ENCODE measurements around the gene NUP205. TPM values are rescaled to one million over a fixed set of nuclear protein-coding genes. Genes with fewer than 3 reads are reported as not detected.
"Not testable (repeated sequence)": the region's sequence is repeated elsewhere in the genome, so short reads cannot be mapped to it uniquely, and the experiment has no call there.

NUP205 gene
- total RNA-seq, 1 donor from 2014 or later: 14.5 TPM

DNA sequence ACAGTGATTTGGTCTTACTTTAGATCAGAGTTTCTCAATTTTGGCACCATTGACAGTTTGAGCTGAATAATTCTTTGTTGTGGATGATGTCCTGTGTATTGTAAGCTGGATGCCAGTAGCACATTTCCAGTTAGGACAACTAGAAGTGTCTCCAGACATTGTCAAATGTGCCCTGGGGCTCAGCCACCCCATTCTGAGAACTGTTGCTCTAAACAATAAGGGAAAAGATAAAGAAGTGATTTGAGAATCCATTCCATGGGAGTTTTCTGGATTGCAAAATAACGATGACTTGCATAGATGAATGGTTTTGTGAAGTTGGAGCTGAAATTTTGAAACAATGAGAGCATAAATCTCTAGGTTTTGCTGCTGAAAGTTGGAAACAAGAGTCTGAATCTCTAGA lies 44.6 kb downstream of the NUP205 start:
- ATAC-seq: no peak
- intact Hi-C loops (cut with DNase I): no loop called here
- DNase-seq (ENCODE audit: missing footprints): no peak

GRCh38 chr7:135616136-135616535 lies 58.4 kb downstream of the NUP205 start:
- DNase-seq (ENCODE audit: missing footprints): no peak
- intact Hi-C loops (cut with DNase I): no loop called here
- ATAC-seq: no peak

DNA sequence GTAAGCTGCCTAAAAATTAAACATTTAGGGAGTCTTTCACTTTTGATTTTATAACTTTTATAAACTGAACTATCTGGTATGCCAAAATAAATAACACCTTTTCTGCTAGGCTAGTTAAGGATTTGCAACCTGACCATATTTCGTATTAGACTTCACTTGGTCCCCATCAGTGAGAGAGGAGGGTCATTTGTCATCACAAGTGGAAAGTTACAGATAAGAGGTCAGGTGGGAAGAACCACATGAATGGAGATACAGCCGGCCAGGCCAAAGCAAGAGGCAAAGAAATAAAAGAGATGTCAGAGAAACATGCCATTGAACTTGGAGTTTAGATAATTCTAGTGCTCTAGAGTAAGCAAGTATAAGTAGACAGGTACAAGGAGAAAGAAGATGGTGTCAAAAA lies 60.1 kb downstream of the NUP205 start:
- no peak for ATAC-seq
- no peak for DNase-seq (ENCODE audit: missing footprints)
- intact Hi-C loops (cut with DNase I): no loop called here

DNA sequence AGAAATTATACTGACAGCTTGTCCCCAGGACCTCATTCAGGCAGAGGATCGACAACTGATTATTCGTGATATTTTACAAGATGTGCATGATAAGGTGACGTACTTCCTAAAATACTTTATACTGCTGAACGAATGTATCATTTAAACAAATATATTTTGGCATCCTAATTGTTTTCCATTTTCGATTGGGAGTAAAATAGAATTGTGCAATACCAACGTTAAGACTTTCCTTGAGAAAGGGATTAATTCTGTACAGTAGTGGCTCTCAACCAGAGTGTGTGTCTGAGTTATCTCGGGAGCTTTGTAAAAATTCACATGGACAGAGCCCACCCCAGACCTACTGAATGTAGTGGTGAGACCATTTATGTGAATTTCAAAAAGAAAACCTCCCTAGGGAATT lies 60.8 kb downstream of the NUP205 start:
- ATAC-seq (no peak), DNase-seq (ENCODE audit: missing footprints) (no peak)
- intact Hi-C loops (cut with DNase I): no loop called here

DNA sequence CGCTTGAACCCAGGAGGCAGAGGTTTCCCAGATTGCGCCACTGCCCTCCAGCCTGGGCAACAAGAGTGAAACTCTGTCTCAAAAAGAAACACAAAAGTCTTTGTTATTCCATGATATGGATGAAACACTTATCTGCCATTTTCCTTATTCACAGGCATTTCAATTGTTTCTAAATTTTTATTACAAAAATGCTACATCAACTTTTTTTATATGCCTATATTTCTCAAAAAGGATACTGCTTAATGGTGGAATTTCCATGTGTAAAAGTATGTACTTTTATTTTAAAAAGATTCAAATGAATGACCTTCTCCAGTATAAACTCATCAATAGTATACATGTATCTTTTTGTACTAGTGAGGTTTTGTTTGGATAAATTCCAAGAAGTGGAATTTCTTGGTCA lies 62.7 kb downstream of the NUP205 start:
- no peak for DNase-seq (ENCODE audit: missing footprints)
- ATAC-seq: no peak
- intact Hi-C loops (cut with DNase I): no loop called here

DNA sequence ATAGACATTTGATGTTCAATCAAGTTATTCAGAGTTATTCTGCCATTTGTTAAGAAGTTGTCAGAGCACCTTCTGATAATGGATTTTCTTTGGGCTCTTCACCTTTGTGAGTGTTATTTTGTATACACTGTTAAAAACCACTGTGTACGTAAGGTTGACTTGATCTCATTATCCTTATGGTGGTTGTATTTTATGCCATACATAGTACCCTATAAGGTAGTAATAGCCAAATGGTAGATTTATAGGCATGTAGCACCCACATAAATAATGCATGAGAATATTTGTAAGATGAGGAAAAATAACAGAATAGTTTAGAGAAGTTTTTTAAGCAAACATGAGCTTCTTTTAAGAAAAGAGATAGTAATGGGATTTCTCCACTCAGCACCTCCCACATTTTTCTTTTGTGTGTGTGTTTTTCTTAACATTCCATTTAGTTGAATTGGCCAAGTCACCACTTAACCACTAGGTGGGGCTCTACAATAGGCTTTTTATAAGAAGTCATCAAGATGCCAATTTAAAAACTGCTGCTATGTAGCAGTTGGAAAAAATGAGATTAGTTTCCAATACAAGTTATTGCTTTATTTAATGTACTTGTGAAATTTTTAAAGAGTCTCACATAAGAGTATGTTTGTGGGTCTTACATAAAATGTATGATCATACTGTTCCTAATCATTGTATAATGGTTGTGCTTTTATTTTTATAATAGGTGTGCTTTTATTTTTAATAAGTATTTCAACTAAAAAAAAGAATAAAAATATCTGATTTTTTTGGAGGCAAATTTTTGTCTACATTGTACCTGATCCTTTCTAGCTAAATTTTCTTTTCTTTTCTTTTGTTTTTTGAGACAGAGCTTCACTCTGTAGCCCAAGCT lies 63.5 kb downstream of the NUP205 start:
- DNase-seq (ENCODE audit: missing footprints): no peak
- no peak for ATAC-seq
- intact Hi-C loops (cut with DNase I): no loop called here

DNA sequence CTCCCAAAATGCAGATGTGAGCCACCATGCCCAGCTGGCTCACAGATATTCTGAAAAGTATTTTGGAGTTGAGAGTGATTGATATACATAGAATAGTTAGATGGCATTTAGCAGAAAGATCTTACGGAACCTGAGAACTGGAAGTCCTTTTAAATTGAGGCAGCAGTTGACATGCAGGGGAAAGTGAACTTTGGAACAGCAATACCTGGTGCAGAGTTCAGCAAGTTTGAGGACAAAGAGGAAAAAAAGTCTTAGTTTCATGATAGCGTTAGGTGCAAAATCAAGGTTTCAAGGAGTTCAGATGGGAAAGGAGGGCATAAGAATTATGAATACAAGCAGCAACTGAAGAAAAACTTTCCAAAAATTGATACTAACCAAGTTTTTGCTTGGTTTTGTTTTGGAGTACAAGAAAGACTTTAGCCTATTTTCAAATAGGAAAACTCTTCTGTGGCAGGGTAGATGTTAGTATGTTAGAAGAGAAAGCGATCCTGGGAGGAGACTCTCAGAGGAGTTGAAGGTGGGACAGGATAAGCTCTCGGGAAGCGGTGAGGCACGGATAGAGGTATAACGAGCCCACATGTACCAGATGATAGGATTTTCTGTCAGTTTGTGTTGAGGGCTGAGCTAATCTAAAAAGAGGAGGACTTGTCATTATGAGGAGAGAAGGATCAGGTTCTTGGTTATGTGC lies 76.6 kb downstream of the NUP205 start:
- ATAC-seq (no peak), DNase-seq (ENCODE audit: missing footprints) (no peak)
- intact Hi-C loops (cut with DNase I): no loop called here

DNA sequence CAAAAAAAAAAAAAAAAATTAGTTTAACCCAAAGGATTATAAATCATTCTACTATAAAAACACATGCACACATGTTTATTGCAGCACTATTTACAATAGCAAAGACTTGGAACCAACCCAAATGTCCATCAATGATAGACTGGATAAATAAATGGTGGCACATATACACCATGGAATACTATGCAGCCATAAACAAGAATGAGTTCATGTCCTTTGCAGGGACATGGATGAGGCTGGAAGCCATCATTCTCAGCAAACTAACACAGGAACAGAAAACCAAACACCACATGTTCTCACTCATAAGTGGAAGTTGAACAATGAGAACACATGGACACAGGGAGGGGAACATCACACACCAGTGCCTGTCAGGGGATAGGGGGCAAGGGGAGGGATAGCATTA lies 82.0 kb downstream of the NUP205 start:
- ATAC-seq; intact Hi-C loops (cut with DNase I); DNase-seq (ENCODE audit: missing footprints): not testable (repeated sequence)

- DNase-seq (ENCODE audit: missing footprints): no peak
- no peak for ATAC-seq
- intact Hi-C loops (cut with DNase I): no loop called here
Observed at GRCh38 chr7:135644154-135644553, 86.4 kb downstream of the NUP205 start.

GRCh38 chr7:135644729-135645128 lies 87.0 kb downstream of the NUP205 start:
- no peak for ATAC-seq
- intact Hi-C loops (cut with DNase I): loop anchor here (1.0 kb wide), 1 partner anchor 363 kb away; no protein-coding TSS in a partner anchor

DNA sequence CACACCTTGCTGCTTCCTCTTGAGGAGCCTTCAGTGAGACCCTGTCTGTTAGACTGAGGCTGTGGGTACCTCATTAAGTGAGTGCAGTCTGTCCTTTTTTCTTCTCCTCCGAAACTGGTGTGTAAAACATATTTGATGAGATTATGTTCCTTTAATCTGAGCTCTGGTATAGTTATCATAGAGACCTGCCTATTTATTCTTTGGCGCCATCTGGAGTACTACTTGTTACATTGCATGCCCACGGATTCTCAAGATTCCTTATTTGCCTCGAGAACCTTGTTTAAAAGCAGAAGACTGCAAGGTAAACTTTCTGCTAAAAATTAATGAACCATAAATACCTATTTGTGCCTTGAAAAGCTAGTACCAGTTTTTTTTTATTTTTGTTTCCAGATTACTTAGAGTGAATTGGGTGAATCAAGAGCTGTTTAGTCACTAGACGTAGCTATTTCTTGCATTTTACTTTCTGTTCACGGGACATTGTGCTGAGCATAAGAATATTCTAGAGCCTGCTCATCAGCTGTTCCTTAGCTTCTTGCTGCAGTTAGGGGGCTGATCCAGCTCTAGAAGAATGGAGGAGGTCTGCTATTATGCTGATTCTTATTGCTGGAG lies 87.7 kb downstream of the NUP205 start:
- intact Hi-C loops (cut with DNase I): loop anchor here (1.0 kb wide), 1 partner anchor 364 kb away; no protein-coding TSS in a partner anchor
- no peak for DNase-seq (ENCODE audit: missing footprints)

More at GRCh38 chr7:135644729-135645128, 87.0 kb downstream of the NUP205 start:
- no peak for DNase-seq (ENCODE audit: missing footprints)

GRCh38 chr7:135647755-135648154 lies 90.0 kb downstream of the NUP205 start:
- DNase-seq (ENCODE audit: missing footprints) (no peak), ATAC-seq (no peak)
- intact Hi-C loops (cut with DNase I): no loop called here

More for the DNA sequence above, 87.7 kb downstream of the NUP205 start:
- ATAC-seq: no peak

DNA sequence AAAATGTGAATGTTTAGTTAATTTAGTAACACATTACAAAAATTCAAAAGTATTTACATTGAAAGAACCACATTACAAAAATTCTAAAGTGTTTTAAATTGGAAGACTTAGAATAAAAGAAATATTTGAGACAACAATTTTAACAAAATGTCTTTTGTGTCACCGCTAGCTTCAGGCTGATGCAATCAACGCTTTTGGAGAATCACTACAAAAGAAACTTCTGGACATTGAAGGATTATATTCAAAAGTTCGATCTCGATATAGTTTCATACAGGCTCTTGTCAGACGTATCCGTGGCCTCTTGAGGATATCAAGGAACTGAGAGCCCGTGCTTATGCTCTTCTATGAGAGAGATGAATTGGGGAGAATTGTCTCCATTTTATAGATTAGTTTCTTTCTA lies 90.5 kb downstream of the NUP205 start:
- intact Hi-C loops (cut with DNase I): no loop called here
- ATAC-seq (no peak), DNase-seq (ENCODE audit: missing footprints) (no peak)

DNA sequence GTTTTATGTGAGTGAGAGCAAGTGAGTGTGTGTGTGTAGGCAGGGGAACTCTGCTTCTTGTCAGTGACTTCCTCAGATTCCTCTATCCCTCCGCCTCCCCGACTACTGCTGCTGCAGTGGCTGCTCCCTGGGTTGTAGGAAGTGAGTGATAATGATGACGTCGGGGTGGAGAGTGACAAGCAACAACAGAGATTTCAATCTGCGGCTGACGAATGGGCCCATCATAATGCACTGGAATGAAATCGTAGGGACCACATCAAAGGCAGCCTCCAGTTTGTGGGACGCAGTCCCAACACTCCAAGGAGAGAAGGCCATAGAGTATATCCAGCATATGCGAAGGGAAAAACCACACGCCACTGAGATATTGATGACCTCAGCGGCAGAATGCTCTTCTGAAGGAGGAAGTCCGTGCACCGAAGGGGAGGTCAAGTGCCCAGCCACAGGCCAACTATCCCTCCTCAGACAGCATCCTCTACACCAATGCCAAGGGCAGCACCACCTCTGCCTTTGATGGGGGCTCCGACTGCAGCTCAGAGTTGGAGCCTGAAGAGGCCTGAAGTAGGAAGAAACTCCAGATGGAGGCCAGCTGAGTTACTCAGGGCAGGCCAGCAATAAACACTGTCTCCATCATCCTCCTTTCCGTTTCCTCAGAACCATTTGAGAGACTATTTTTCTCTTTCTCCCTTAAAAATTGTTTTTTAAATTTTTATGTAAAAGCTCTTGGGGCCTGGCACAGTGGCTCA lies 93.3 kb downstream of the NUP205 start:
- no peak for ATAC-seq
- no peak for DNase-seq (ENCODE audit: missing footprints)
- intact Hi-C loops (cut with DNase I): no loop called here

- DNase-seq (ENCODE audit: missing footprints): no peak
- no peak for ATAC-seq
- intact Hi-C loops (cut with DNase I): no loop called here
Observed at GRCh38 chr7:135653340-135654080, 95.8 kb downstream of the NUP205 start.

DNA sequence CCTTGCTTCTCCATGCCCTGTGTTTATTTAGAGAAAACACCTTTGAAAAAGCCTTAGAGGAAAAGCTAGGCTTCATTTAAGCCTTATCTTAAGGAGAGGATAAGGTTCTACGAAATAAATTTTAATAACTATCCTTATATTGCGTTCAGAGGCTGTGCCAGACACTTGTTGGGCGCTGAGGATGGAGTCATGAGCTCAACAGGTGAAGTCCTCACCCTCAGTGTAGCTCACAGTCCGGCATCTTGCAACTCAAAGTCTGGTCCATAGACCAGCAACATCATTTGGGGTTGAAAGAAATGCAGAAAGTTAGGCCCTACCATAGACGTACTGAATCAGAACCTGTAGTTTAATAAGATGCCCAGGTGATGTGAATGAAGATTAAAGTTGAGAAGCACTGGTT lies 100.8 kb downstream of the NUP205 start:
- ATAC-seq (no peak), DNase-seq (ENCODE audit: missing footprints) (no peak)
- intact Hi-C loops (cut with DNase I): no loop called here

DNA sequence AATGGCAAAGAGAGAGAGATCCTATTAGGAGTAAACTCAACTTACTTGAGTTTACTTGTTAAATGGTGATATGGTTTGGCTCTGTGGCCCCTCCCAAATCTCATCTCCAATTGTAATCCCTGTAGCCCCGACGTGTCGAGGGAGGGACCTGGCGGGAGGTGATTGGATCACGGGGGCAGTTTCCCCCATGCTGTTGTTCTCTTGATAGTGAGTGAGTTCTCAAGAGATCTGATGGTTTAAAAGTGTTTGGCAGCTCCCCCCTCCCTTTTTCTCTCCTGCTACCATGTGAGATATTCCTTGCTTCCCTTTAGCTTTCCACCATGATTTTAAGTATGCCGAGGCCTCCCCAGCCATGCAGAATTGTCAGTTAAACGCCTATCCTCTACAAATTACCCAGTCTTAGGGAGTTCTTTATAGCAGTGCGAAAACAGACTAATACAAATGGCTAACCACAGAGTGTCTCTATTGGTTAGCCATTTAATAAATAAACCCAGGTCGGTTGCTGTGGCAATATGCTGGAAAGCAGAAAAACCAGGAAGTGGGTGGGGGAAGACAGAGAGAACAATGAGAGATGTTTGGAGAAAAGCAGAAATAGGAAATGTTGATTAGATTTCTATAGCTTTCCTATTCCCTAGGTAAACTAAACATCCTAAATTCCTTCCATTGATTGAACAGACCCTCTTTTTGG lies 101.6 kb downstream of the NUP205 start:
- DNase-seq (ENCODE audit: missing footprints) (no peak), ATAC-seq (no peak)
- intact Hi-C loops (cut with DNase I): no loop called here
